ENCODE measurements around the gene ZDHHC8. TPM values are rescaled to one million over a fixed set of nuclear protein-coding genes. Genes with fewer than 3 reads are reported as not detected.

Gene ZDHHC8
- total and polyA plus RNA-seq, 3 experiments from 2014 or later: 4.4 to 80.7 (median 74.7) TPM

Other genes with a start within 250 kb of the ZDHHC8 start
- gene COMT, start 190.0 kb upstream of the ZDHHC8 start, total RNA-seq: 10 to 100 TPM; 89.3 to 93.7 TPM
- 92.7 TPM for gene COMT, start 190.0 kb upstream of the ZDHHC8 start, polyA plus RNA-seq
- 10 to 100 TPM; 27.6 to 27.9 TPM for gene TXNRD2, start 190.0 kb upstream of the ZDHHC8 start, total RNA-seq
- gene TXNRD2, start 190.0 kb upstream of the ZDHHC8 start, polyA plus RNA-seq: 13.8 TPM
- 1 to 10 TPM; 1.4 to 1.8 TPM for gene ARVCF, start 115.0 kb upstream of the ZDHHC8 start, total RNA-seq
- gene ARVCF, start 115.0 kb upstream of the ZDHHC8 start, polyA plus RNA-seq: 0.92 TPM
- 10 to 100 TPM; 27.3 to 28.0 TPM for gene TANGO2, start 110.7 kb upstream of the ZDHHC8 start, total RNA-seq
- gene TANGO2, start 110.7 kb upstream of the ZDHHC8 start, polyA plus RNA-seq: 48.6 TPM
- gene DGCR8, start 51.6 kb upstream of the ZDHHC8 start, total RNA-seq: 10 to 100 TPM; 68.6 to 73.8 TPM
- gene DGCR8, start 51.6 kb upstream of the ZDHHC8 start, polyA plus RNA-seq: 10.6 TPM
- gene RANBP1, start 15.7 kb upstream of the ZDHHC8 start, total RNA-seq: 100 to 1,000 TPM; 436 to 459 TPM
- gene RANBP1, start 15.7 kb upstream of the ZDHHC8 start, polyA plus RNA-seq: 102 TPM
- 100 to 1,000 TPM; 108 to 121 TPM for gene TRMT2A, start 14.6 kb upstream of the ZDHHC8 start, total RNA-seq
- 35.6 TPM for gene TRMT2A, start 14.6 kb upstream of the ZDHHC8 start, polyA plus RNA-seq
- gene CCDC188, start 19.3 kb downstream of the ZDHHC8 start, total RNA-seq: not detected
- gene CCDC188, start 19.3 kb downstream of the ZDHHC8 start, polyA plus RNA-seq: not detected
- 1 to 10 TPM; 1.8 to 2.7 TPM for gene RTN4R, start 136.5 kb downstream of the ZDHHC8 start, total RNA-seq
- 6.0 TPM for gene RTN4R, start 136.5 kb downstream of the ZDHHC8 start, polyA plus RNA-seq
- gene DGCR6L, start 188.3 kb downstream of the ZDHHC8 start, total RNA-seq: 10 to 100 TPM; 46.8 to 48.4 TPM
- 150 TPM for gene DGCR6L, start 188.3 kb downstream of the ZDHHC8 start, polyA plus RNA-seq